Hepatocyte (in vitro differentiated cells): Measurements from ENCODE around the gene LAP3.

Experiments used
- EZH2 ChIP-seq: fragments of 200-600 bp; sonication (generic); IDR thresholded peaks from 2 replicates; pipeline ENCODE4 v1.6.1; 2016; ENCODE audit warnings: antibody characterized with exemption, mild to moderate bottlenecking, borderline replicate concordance
- EZH2phosphoT487 ChIP-seq: fragments of 200-600 bp; sonication (generic); IDR thresholded peaks from one replicate; pipeline ENCODE4 v1.6.1; 2018; ENCODE audit warnings: antibody characterized with exemption, mild to moderate bottlenecking, low read depth, moderate library complexity; ENCODE audit not compliant: unreplicated experiment, severe bottlenecking
- TF ChIP-seq, protein P1 (sequence below): fragments of 200-600 bp; sonication (generic); IDR thresholded peaks from 2 replicates; pipeline ENCODE4 v1.5.1; 2016; ENCODE audit warnings: antibody characterized with exemption, mild to moderate bottlenecking; ENCODE audit not compliant: poor library complexity

DNA sequence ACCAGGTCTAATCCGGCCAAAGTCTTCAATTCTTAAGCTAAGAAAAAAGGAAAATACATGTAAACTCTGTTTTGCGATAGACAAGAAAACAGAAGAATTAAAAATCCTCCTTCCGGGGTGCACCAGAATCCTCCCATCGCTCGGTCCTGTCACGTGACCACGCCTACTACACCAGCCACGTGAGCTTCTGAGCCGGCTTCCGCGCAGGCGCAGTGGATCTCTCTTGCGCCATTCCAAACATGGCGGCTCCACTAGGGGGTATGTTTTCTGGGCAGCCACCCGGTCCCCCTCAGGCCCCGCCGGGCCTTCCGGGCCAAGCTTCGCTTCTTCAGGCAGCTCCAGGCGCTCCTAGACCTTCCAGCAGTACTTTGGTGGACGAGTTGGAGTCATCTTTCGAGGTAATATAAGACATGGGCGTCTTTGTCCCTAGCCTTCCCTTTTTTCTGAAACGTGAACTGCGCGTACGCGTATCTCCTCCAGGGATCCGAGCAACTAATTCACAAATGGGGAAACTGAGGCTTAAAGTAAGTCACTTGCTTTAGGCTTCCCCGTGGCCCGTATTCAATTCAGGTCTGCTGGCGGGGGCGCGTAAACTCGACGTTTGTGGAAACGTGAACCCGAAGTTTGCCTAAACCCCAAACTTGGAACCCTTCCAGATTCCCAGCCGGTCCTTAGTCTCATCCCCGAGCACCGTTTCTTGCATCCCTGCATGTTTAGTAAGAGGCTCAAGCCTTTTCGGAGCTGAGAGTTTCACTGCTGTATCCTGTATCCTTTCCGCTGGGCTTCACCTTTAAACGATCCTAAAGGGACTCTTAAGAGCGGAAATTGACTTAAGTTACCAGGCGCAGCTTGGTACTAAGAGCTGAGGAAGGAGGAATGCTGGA lies 37.7 kb downstream of the LAP3 start, which contains the start of gene MED28:
- TF ChIP-seq, protein P1, sequence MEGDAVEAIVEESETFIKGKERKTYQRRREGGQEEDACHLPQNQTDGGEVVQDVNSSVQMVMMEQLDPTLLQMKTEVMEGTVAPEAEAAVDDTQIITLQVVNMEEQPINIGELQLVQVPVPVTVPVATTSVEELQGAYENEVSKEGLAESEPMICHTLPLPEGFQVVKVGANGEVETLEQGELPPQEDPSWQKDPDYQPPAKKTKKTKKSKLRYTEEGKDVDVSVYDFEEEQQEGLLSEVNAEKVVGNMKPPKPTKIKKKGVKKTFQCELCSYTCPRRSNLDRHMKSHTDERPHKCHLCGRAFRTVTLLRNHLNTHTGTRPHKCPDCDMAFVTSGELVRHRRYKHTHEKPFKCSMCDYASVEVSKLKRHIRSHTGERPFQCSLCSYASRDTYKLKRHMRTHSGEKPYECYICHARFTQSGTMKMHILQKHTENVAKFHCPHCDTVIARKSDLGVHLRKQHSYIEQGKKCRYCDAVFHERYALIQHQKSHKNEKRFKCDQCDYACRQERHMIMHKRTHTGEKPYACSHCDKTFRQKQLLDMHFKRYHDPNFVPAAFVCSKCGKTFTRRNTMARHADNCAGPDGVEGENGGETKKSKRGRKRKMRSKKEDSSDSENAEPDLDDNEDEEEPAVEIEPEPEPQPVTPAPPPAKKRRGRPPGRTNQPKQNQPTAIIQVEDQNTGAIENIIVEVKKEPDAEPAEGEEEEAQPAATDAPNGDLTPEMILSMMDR = no peak
- TF ChIP-seq EZH2 (no peak), EZH2phosphoT487 (no peak)
